ENCODE data around the gene TMEM222.

Gene TMEM222

GRCh38 chr1:27316860-27317259 lies 5.1 kb upstream of the TMEM222 start:
- Histone ChIP-seq H3K4me3 (ENCODE audit: low read depth in 1 of 2, low read length in 2 of 2) (no peak overlapping the region), H2AFZ (ENCODE audit: low read depth, low read length) (no peak overlapping the region), H3K4me1 (ENCODE audit: insufficient read depth, low read length) (peaks cover 10% of the 10 kb centered on the region), H3K9me3 (ENCODE audit: insufficient read depth, low read length, severe bottlenecking) (no peaks in the 10 kb centered on the region), H3K36me3 (ENCODE audit: insufficient read depth, low read length) (no peaks in the 10 kb centered on the region), H3K79me2 (ENCODE audit: insufficient read depth, low read length) (peaks cover 3% of the 10 kb centered on the region; the same call in 1 of the 2 replicates), H3K9ac (ENCODE audit: low read depth, low read length) (no peak overlapping the region), H3K27ac (ENCODE audit: low read length) (no peak overlapping the region), H3K27me3 (ENCODE audit: insufficient read depth, low read length, poor library complexity) (no peaks in the 10 kb centered on the region), H3K4me2 (ENCODE audit: insufficient read depth, low read length) (no peak overlapping the region), H4K20me1 (ENCODE audit: insufficient read depth, low read length) (no peaks in the 10 kb centered on the region)
- ATAC-seq (ENCODE audit: insufficient read depth, low read depth) (no peak), DNase-seq (no peak)
- TF ChIP-seq CTCF (IDR thresholded peaks at IDR 0.05; ENCODE audit: borderline replicate concordance, extremely low read depth, low read length, poor library complexity, severe bottlenecking) (no peak), EZH2 (IDR thresholded peaks at IDR 0.05; ENCODE audit: borderline replicate concordance, low read depth, low read length, severe bottlenecking) (no peak)

- H3K4me2 ChIP-seq (ENCODE audit: insufficient read depth, low read length) = no peak overlapping the region
- peaks cover 13% of the 10 kb centered on the region for H3K79me2 ChIP-seq (ENCODE audit: insufficient read depth, low read length)
- DNase-seq (no peak), ATAC-seq (ENCODE audit: insufficient read depth, low read depth) (no peak)
- H3K9ac ChIP-seq (ENCODE audit: low read depth, low read length) = no peak overlapping the region
- no peak overlapping the region for H3K4me3 ChIP-seq (ENCODE audit: low read depth in 1 of 2, low read length in 2 of 2)
- H4K20me1 ChIP-seq (ENCODE audit: insufficient read depth, low read length) = no peaks in the 10 kb centered on the region
- H3K27ac ChIP-seq (ENCODE audit: low read length) = no peak overlapping the region
- H3K4me1 ChIP-seq (ENCODE audit: insufficient read depth, low read length) = peaks cover 15% of the 10 kb centered on the region
- H3K36me3 ChIP-seq (ENCODE audit: insufficient read depth, low read length) = peaks cover 3% of the 10 kb centered on the region; the same call in 1 of the 2 replicates
- TF ChIP-seq EZH2 (IDR thresholded peaks at IDR 0.05; ENCODE audit: borderline replicate concordance, low read depth, low read length, severe bottlenecking) (no peak), CTCF (IDR thresholded peaks at IDR 0.05; ENCODE audit: borderline replicate concordance, extremely low read depth, low read length, poor library complexity, severe bottlenecking) (no peak)
- H3K9me3 ChIP-seq (ENCODE audit: insufficient read depth, low read length, severe bottlenecking) = no peaks in the 10 kb centered on the region
- H3K27me3 ChIP-seq (ENCODE audit: insufficient read depth, low read length, poor library complexity) = no peaks in the 10 kb centered on the region
- no peak overlapping the region for H2AFZ ChIP-seq (ENCODE audit: low read depth, low read length)
These were observed 3.8 kb upstream of the TMEM222 start for GRCh38 chr1:27318136-27318535.

- TF ChIP-seq EZH2 (IDR thresholded peaks at IDR 0.05; ENCODE audit: borderline replicate concordance, low read depth, low read length, severe bottlenecking) (no peak), CTCF (IDR thresholded peaks at IDR 0.05; ENCODE audit: borderline replicate concordance, extremely low read depth, low read length, poor library complexity, severe bottlenecking) (no peak)
- Histone ChIP-seq H3K27ac (ENCODE audit: low read length) (no peak overlapping the region), H3K4me1 (ENCODE audit: insufficient read depth, low read length) (peaks cover 20% of the 10 kb centered on the region), H3K4me3 (ENCODE audit: low read depth in 1 of 2, low read length in 2 of 2) (no peak overlapping the region), H3K36me3 (ENCODE audit: insufficient read depth, low read length) (peaks cover 4% of the 10 kb centered on the region; the same call in 1 of the 2 replicates), H4K20me1 (ENCODE audit: insufficient read depth, low read length) (no peaks in the 10 kb centered on the region), H3K9ac (ENCODE audit: low read depth, low read length) (no peak overlapping the region), H2AFZ (ENCODE audit: low read depth, low read length) (no peak overlapping the region), H3K27me3 (ENCODE audit: insufficient read depth, low read length, poor library complexity) (no peaks in the 10 kb centered on the region), H3K9me3 (ENCODE audit: insufficient read depth, low read length, severe bottlenecking) (no peaks in the 10 kb centered on the region), H3K79me2 (ENCODE audit: insufficient read depth, low read length) (peaks cover 18% of the 10 kb centered on the region), H3K4me2 (ENCODE audit: insufficient read depth, low read length) (no peak overlapping the region)
- ATAC-seq (ENCODE audit: insufficient read depth, low read depth) (no peak), DNase-seq (no peak)
These were observed 3.4 kb upstream of the TMEM222 start for GRCh38 chr1:27318596-27318995.
